GM23338 (cell line): Measurements from ENCODE around the gene AGBL4. TPM values are rescaled to one million over a fixed set of nuclear protein-coding genes. Genes with fewer than 3 reads are reported as not detected.

ENCODE experiments used
- ATAC-seq: fragments of 200-7000 bp; cut with Tn5 transposase; 3 replicates; pipeline ENCODE4 v1.9.1; 2020
- DNase-seq: peaks from one replicate; pipeline ENCODE4 v3.0.0-alpha.2; 2015; ENCODE audit warnings: low spot score
- H2AFZ ChIP-seq: fragments of 200-600 bp; sonication (generic); 2 replicates; pipeline ENCODE4 v1.8.0; 2016; ENCODE audit warnings: antibody characterized with exemption, mild to moderate bottlenecking, moderate library complexity
- H3F3A ChIP-seq: fragments of 200-600 bp; sonication (generic); replicated peaks from 2 replicates; pipeline ENCODE4 v1.8.0; 2017; ENCODE audit warnings: antibody characterized with exemption, mixed run types, low read depth
- H3K27ac ChIP-seq: fragments of 200-600 bp; sonication (generic); 2 replicates; pipeline ENCODE4 v1.6.1; 2016; ENCODE audit warnings: low read depth
- H3K27me3 ChIP-seq: fragments of 200-600 bp; sonication (generic); 2 replicates; pipeline ENCODE4 v1.8.0; 2016; ENCODE audit warnings: mild to moderate bottlenecking, mixed run types, moderate library complexity; ENCODE audit not compliant: insufficient read depth
- H3K36me3 ChIP-seq: fragments of 200-600 bp; sonication (generic); 2 replicates; pipeline ENCODE4 v1.8.0; 2016; ENCODE audit warnings: mild to moderate bottlenecking; ENCODE audit not compliant: insufficient read depth
- H3K4me1 ChIP-seq: fragments of 200-600 bp; sonication (generic); 2 replicates; pipeline ENCODE4 v1.8.0; 2016; ENCODE audit warnings: mild to moderate bottlenecking, moderate library complexity; ENCODE audit not compliant: insufficient read depth
- H3K4me2 ChIP-seq: fragments of 200-600 bp; sonication (generic); 2 replicates; pipeline ENCODE4 v1.7.1; 2017; ENCODE audit warnings: mixed run types
- H3K4me3 ChIP-seq: fragments of 200-600 bp; sonication (generic); 2 replicates; pipeline ENCODE4 v1.6.1; 2016; ENCODE audit warnings: mixed run types
- H3K79me2 ChIP-seq: fragments of 200-600 bp; sonication (generic); replicated peaks from 2 replicates; pipeline ENCODE4 v1.8.0; 2017; ENCODE audit warnings: mild to moderate bottlenecking; ENCODE audit not compliant: insufficient read depth
- H3K9me2 ChIP-seq: fragments of 200-600 bp; sonication (generic); 2 replicates; pipeline ENCODE4 v1.8.0; 2017; ENCODE audit not compliant: insufficient read depth
- H4K20me1 ChIP-seq: fragments of 200-600 bp; sonication (generic); replicated peaks from 2 replicates; pipeline ENCODE4 v1.8.0; 2017; ENCODE audit warnings: mild to moderate bottlenecking; ENCODE audit not compliant: insufficient read depth
- H3K27ac Mint-ChIP-seq: 2 replicates; pipeline ENCODE4 v1.8.0; 2020; ENCODE audit warnings: inconsistent platforms, mild to moderate bottlenecking, moderate library complexity, mixed read lengths
- H3K27me3 Mint-ChIP-seq: 3 replicates; pipeline ENCODE4 v1.8.0; 2022; ENCODE audit warnings: low read depth, mild to moderate bottlenecking, moderate library complexity, mixed read lengths, inconsistent platforms; ENCODE audit not compliant: insufficient read depth, poor library complexity
- H3K36me3 Mint-ChIP-seq: 3 replicates; pipeline ENCODE4 v1.8.0; 2021; ENCODE audit warnings: low read depth, mild to moderate bottlenecking, inconsistent platforms, moderate library complexity, mixed read lengths
- H3K4me1 Mint-ChIP-seq: 3 replicates; pipeline ENCODE4 v1.8.0; 2020; ENCODE audit warnings: mild to moderate bottlenecking, inconsistent platforms, mixed read lengths
- H3K4me3 Mint-ChIP-seq: 3 replicates; pipeline ENCODE4 v1.8.0; 2021; ENCODE audit warnings: moderate library complexity, mild to moderate bottlenecking, inconsistent platforms, mixed read lengths
- H3K9me3 Mint-ChIP-seq: 3 replicates; pipeline ENCODE4 v1.8.0; 2020; ENCODE audit warnings: moderate library complexity, mild to moderate bottlenecking, inconsistent platforms, mixed read lengths
- JUNB ChIP-seq: IDR thresholded peaks from one replicate; pipeline ENCODE4 v1.6.1; 2016; ENCODE audit warnings: antibody characterized with exemption; ENCODE audit not compliant: unreplicated experiment
- STAT1 ChIP-seq: IDR thresholded peaks from one replicate; pipeline ENCODE4 v1.6.1; 2016; ENCODE audit warnings: antibody characterized with exemption; ENCODE audit not compliant: unreplicated experiment
- ZNF331 ChIP-seq: fragments of 250-450 bp; sonication (Bioruptor Pico); IDR thresholded peaks from 2 replicates; pipeline ENCODE4 v1.5.0; 2020; ENCODE audit warnings: low read depth, mild to moderate bottlenecking, moderate library complexity
- polyA plus RNA-seq: library from polyadenylated mRNA; unstranded; fragments of >200 nt; fragmentation: Nextera tagmentation; extraction: Ambion mirVana; gene quantifications from 2 replicates; pipeline ENCODE4 v1.2.1, GENCODE V29; 2016
- total RNA-seq: library from RNA; depleted of rRNA; stranded (reverse); fragments of >200 nt; shearing (Covaris generic); gene quantifications from 2 replicates; pipeline ENCODE4 v1.2.3, GENCODE V29; 2014
- TF ChIP-seq, protein P1 (sequence below), 2 experiments: fragments of 200-600 bp in 1 of 2; sonication (generic) in 1 of 2; conservative IDR thresholded peaks; 2 replicates each; pipeline versions ENCODE4 v1.5.1 to v1.6.1; 2016 to 2017; ENCODE audit warnings: antibody characterized with exemption in 2 of 2, low read depth in 2 of 2, mild to moderate bottlenecking in 2 of 2, moderate library complexity in 1 of 2
- TF ChIP-seq, protein P2 (sequence below): fragments of 250-450 bp; sonication (Bioruptor Pico); IDR thresholded peaks from 2 replicates; pipeline ENCODE4 v1.5.0; 2020; ENCODE audit warnings: mild to moderate bottlenecking, moderate library complexity

The AGBL4 gene
- total and polyA plus RNA-seq, 2 experiments from 2014 or later, result 0.91 to 1.5 TPM

- peaks cover 38% of the 10 kb centered on the region for H3K4me1 Mint-ChIP-seq
- H3K4me2 ChIP-seq, result peak overlapping the region; percentile 35
- no peaks in the 10 kb centered on the region for H3K27me3 ChIP-seq
- TF ChIP-seq JUNB, result no peak
- TF ChIP-seq, protein P1, sequence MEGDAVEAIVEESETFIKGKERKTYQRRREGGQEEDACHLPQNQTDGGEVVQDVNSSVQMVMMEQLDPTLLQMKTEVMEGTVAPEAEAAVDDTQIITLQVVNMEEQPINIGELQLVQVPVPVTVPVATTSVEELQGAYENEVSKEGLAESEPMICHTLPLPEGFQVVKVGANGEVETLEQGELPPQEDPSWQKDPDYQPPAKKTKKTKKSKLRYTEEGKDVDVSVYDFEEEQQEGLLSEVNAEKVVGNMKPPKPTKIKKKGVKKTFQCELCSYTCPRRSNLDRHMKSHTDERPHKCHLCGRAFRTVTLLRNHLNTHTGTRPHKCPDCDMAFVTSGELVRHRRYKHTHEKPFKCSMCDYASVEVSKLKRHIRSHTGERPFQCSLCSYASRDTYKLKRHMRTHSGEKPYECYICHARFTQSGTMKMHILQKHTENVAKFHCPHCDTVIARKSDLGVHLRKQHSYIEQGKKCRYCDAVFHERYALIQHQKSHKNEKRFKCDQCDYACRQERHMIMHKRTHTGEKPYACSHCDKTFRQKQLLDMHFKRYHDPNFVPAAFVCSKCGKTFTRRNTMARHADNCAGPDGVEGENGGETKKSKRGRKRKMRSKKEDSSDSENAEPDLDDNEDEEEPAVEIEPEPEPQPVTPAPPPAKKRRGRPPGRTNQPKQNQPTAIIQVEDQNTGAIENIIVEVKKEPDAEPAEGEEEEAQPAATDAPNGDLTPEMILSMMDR (conservative IDR thresholded peaks at IDR 0.05; ENCODE audit: low read depth in 2 of 2), result no peak
- peaks cover 4% of the 10 kb centered on the region; the same call in 1 of the 2 replicates for H3F3A ChIP-seq
- DNase-seq (peak; percentile 11), ATAC-seq (no peak)
- no peaks in the 10 kb centered on the region for H3K9me3 Mint-ChIP-seq
- H3K27me3 Mint-ChIP-seq, result peaks cover 2% of the 10 kb centered on the region
- no peaks in the 10 kb centered on the region for H3K79me2 ChIP-seq
- no peaks in the 10 kb centered on the region; the same call in 1 of the 2 replicates for H3K9me2 ChIP-seq
- no peaks in the 10 kb centered on the region for H4K20me1 ChIP-seq
- H3K4me1 ChIP-seq, result peaks cover 29% of the 10 kb centered on the region
- H3K4me3 Mint-ChIP-seq, result no peak overlapping the region
- H3K27ac Mint-ChIP-seq, result peak overlapping the region; percentile 48; the same call in 1 of the 2 replicates
- H3K27ac ChIP-seq, result peak overlapping the region; percentile 89
- H3K4me3 ChIP-seq, result peak overlapping the region; percentile 20
- no peaks in the 10 kb centered on the region for H3K36me3 Mint-ChIP-seq
- no peaks in the 10 kb centered on the region for H3K36me3 ChIP-seq
- peak overlapping the region; percentile 48 for H2AFZ ChIP-seq
Observed at GRCh38 chr1:48499211-48499735, 1524.5 kb downstream of the AGBL4 start.

DNA sequence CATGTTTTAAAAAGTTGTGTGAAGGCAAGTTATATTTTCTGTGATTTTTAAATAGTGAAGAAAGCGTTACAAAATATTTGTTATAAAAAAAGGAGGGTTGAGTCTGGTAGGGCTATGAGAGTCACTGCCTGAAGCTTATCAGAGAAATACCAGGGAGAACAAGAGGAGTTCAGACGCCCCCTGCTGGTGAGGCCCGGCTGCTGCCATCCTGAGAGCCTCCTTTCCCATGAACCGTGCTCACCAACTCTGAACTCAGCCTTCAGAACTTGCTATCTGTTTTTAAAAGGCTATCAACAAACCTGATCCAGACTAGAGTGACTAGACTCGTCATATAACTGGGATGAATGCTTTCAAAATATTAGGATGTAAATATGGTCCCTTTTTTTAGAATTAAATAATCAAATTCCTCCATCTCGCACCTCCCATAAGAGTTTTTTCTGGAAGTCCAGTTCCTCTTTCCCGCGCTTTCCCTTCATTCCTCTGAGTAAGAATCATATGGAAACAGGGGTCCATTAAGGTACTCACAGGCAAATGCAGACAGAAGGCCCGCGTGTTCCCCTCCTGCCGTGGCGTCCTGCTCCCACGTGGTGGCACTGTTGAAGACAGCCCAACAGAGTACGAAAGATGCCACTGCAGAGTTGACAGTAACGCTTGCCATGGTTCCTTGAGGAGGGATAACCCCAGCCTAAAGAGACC is 1525.5 kb downstream of the AGBL4 start:
- no peak for TF ChIP-seq ZNF331
- TF ChIP-seq STAT1, result no peak
- TF ChIP-seq, protein P1 (conservative IDR thresholded peaks at IDR 0.05; ENCODE audit: low read depth in 2 of 2), result peak; percentile 90 to 91
- no peak for TF ChIP-seq JUNB
- TF ChIP-seq, protein P2, sequence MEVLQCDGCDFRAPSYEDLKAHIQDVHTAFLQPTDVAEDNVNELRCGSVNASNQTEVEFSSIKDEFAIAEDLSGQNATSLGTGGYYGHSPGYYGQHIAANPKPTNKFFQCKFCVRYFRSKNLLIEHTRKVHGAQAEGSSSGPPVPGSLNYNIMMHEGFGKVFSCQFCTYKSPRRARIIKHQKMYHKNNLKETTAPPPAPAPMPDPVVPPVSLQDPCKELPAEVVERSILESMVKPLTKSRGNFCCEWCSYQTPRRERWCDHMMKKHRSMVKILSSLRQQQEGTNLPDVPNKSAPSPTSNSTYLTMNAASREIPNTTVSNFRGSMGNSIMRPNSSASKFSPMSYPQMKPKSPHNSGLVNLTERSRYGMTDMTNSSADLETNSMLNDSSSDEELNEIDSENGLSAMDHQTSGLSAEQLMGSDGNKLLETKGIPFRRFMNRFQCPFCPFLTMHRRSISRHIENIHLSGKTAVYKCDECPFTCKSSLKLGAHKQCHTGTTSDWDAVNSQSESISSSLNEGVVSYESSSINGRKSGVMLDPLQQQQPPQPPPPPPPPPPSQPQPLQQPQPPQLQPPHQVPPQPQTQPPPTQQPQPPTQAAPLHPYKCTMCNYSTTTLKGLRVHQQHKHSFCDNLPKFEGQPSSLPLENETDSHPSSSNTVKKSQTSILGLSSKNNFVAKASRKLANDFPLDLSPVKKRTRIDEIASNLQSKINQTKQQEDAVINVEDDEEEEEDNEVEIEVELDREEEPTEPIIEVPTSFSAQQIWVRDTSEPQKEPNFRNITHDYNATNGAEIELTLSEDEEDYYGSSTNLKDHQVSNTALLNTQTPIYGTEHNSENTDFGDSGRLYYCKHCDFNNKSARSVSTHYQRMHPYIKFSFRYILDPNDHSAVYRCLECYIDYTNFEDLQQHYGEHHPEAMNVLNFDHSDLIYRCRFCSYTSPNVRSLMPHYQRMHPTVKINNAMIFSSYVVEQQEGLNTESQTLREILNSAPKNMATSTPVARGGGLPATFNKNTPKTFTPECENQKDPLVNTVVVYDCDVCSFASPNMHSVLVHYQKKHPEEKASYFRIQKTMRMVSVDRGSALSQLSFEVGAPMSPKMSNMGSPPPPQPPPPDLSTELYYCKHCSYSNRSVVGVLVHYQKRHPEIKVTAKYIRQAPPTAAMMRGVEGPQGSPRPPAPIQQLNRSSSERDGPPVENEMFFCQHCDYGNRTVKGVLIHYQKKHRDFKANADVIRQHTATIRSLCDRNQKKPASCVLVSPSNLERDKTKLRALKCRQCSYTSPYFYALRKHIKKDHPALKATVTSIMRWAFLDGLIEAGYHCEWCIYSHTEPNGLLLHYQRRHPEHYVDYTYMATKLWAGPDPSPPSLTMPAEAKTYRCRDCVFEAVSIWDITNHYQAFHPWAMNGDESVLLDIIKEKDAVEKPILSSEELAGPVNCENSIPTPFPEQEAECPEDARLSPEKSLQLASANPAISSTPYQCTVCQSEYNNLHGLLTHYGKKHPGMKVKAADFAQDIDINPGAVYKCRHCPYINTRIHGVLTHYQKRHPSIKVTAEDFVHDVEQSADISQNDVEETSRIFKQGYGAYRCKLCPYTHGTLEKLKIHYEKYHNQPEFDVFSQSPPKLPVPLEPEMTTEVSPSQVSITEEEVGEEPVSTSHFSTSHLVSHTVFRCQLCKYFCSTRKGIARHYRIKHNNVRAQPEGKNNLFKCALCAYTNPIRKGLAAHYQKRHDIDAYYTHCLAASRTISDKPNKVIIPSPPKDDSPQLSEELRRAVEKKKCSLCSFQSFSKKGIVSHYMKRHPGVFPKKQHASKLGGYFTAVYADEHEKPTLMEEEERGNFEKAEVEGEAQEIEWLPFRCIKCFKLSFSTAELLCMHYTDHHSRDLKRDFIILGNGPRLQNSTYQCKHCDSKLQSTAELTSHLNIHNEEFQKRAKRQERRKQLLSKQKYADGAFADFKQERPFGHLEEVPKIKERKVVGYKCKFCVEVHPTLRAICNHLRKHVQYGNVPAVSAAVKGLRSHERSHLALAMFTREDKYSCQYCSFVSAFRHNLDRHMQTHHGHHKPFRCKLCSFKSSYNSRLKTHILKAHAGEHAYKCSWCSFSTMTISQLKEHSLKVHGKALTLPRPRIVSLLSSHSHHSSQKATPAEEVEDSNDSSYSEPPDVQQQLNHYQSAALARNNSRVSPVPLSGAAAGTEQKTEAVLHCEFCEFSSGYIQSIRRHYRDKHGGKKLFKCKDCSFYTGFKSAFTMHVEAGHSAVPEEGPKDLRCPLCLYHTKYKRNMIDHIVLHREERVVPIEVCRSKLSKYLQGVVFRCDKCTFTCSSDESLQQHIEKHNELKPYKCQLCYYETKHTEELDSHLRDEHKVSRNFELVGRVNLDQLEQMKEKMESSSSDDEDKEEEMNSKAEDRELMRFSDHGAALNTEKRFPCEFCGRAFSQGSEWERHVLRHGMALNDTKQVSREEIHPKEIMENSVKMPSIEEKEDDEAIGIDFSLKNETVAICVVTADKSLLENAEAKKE (CRISPR knock-in tag), result no peak
- no peak overlapping the region for H3K4me3 ChIP-seq
- H3K79me2 ChIP-seq, result no peaks in the 10 kb centered on the region
- no peaks in the 10 kb centered on the region for H3K27me3 ChIP-seq
- peaks cover 4% of the 10 kb centered on the region; the same call in 1 of the 2 replicates for H3F3A ChIP-seq
- no peak overlapping the region for H3K27ac Mint-ChIP-seq
- H3K36me3 ChIP-seq, result no peaks in the 10 kb centered on the region
- no peaks in the 10 kb centered on the region for H3K36me3 Mint-ChIP-seq
- no peaks in the 10 kb centered on the region; the same call in 1 of the 2 replicates for H3K9me2 ChIP-seq
- peaks cover 2% of the 10 kb centered on the region for H3K27me3 Mint-ChIP-seq
- H4K20me1 ChIP-seq, result no peaks in the 10 kb centered on the region
- peak overlapping the region; percentile 48 for H2AFZ ChIP-seq
- ATAC-seq (peak; percentile 84), DNase-seq (peak; percentile 91)
- H3K4me1 ChIP-seq, result peaks cover 32% of the 10 kb centered on the region
- H3K4me2 ChIP-seq, result peak overlapping the region; percentile 35
- peaks cover 45% of the 10 kb centered on the region for H3K4me1 Mint-ChIP-seq
- H3K27ac ChIP-seq, result peak overlapping the region; percentile 89
- H3K4me3 Mint-ChIP-seq, result no peak overlapping the region
- H3K9me3 Mint-ChIP-seq, result no peaks in the 10 kb centered on the region
